D721Med (cell line): ENCODE data around the gene PCDHA6.
"Not testable (repeated sequence)": the region's sequence is repeated elsewhere in the genome, so short reads cannot be mapped to it uniquely, and the experiment has no call there.

Experiments
- DNase-seq: peaks from one replicate; pipeline ENCODE4 v3.0.0; 2011; ENCODE audit warnings: low spot score; ENCODE audit not compliant: insufficient read length
- FAIRE-seq: peaks from 2 replicates; lab custom pipeline; 2011; peaks lifted over from hg19 to GRCh38; lab: Jason Lieb, UNC
- TF ChIP-seq, protein P1 (sequence below): IDR thresholded peaks from 2 replicates; pipeline ENCODE4 v1.5.1; 2012; ENCODE audit warnings: mild to moderate bottlenecking, control low read depth; ENCODE audit not compliant: insufficient read depth; ENCODE audit errors: missing control alignments

The PCDHA6 gene, protein sequence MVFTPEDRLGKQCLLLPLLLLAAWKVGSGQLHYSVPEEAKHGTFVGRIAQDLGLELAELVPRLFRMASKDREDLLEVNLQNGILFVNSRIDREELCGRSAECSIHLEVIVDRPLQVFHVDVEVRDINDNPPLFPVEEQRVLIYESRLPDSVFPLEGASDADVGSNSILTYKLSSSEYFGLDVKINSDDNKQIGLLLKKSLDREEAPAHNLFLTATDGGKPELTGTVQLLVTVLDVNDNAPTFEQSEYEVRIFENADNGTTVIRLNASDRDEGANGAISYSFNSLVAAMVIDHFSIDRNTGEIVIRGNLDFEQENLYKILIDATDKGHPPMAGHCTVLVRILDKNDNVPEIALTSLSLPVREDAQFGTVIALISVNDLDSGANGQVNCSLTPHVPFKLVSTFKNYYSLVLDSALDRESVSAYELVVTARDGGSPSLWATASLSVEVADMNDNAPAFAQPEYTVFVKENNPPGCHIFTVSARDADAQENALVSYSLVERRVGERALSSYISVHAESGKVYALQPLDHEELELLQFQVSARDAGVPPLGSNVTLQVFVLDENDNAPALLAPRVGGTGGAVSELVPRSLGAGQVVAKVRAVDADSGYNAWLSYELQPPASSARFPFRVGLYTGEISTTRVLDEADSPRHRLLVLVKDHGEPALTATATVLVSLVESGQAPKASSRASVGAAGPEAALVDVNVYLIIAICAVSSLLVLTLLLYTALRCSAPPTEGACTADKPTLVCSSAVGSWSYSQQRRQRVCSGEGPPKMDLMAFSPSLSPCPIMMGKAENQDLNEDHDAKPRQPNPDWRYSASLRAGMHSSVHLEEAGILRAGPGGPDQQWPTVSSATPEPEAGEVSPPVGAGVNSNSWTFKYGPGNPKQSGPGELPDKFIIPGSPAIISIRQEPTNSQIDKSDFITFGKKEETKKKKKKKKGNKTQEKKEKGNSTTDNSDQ

DNA sequence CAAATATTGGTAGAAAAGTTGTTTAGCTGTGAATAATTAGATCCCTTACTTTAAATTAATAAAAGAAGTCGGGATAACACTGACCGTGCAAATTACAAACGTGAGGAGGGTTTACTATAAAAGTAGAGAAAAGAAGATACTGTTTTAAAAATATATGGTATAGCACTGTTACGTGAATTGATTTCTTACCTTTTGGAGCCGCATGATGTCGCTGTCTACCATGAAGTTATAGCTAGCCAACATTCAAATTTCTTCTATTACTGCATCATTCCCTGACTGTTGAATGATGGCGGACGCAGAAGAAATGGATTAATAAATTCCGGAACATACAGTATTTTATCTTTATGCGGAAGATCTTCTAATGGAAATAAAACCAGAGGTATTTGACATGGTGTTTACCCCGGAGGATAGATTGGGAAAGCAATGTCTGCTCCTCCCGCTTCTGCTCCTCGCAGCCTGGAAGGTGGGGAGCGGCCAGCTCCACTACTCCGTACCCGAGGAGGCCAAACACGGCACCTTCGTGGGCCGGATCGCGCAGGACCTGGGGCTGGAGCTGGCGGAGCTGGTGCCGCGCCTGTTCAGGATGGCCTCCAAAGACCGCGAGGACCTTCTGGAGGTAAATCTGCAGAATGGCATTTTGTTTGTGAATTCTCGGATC is at the start of gene PCDHA6:
PCDHA6 (plus strand) TSS at position 257 of the 658 bp plus-strand sequence; CDS start at position 389, 132 bp downstream.
- no peak for DNase-seq
- TF ChIP-seq, protein P1, sequence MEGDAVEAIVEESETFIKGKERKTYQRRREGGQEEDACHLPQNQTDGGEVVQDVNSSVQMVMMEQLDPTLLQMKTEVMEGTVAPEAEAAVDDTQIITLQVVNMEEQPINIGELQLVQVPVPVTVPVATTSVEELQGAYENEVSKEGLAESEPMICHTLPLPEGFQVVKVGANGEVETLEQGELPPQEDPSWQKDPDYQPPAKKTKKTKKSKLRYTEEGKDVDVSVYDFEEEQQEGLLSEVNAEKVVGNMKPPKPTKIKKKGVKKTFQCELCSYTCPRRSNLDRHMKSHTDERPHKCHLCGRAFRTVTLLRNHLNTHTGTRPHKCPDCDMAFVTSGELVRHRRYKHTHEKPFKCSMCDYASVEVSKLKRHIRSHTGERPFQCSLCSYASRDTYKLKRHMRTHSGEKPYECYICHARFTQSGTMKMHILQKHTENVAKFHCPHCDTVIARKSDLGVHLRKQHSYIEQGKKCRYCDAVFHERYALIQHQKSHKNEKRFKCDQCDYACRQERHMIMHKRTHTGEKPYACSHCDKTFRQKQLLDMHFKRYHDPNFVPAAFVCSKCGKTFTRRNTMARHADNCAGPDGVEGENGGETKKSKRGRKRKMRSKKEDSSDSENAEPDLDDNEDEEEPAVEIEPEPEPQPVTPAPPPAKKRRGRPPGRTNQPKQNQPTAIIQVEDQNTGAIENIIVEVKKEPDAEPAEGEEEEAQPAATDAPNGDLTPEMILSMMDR: peak; percentile 49
- peak; percentile 77 for FAIRE-seq

DNA sequence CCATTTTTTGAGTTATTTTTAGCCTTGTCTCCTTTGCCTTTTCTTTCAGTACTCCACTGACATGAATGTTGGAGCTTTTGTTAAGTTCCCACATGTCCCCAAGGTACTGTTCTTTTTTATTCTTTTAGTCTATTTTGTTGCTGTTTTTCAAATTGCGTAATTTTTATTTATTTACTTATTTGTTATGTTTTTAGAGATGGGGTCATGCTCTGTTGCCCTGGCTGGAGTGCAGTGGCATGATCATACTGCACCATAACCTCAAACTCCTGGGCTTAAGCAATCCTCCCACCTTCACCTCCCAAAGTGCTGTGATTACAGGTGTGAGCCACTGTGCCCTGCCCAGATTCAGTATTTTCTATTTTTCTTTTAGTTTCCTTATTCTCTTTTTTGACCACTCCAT is 47.2 kb upstream of the PCDHA6 start:
- TF ChIP-seq, protein P1: no peak
- no peak for DNase-seq
- FAIRE-seq: no peak

DNA sequence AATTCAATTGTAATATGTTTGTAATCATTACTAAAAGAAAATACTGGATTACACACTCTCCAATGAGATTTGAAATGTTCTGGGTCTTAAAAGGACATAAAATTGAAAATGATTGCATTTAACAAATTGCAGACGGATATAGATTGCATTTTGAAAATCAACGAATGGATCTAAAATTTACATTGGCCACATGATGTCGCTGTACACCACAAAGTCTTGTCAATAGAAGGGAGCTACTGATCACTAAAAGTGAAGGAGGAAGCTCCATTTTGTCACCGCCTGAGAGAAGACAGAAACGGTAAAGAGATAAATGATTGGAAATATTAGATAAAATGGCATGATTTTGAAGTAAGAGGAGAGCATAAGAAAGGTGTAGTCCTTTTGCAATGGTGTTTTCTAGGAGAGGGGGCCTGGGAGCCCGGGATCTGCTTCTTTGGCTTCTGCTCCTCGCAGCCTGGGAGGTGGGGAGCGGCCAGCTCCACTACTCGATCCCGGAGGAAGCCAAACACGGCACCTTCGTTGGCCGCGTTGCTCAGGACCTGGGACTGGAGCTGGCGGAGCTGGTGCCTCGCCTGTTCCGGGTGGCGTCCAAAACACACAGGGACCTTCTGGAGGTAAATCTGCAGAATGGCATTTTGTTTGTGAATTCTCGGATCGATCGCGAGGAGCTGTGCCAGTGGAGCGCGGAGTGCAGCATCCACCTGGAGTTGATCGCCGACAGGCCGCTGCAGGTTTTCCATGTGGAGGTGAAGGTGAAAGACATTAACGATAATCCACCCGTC is 41.7 kb upstream of the PCDHA6 start, which contains the start of gene PCDHA1:
PCDHA1 (plus strand) TSS at position 236 of the 782 bp plus-strand sequence.
- no peak for FAIRE-seq
- DNase-seq: no peak
- TF ChIP-seq, protein P1: peak; percentile 8

DNA sequence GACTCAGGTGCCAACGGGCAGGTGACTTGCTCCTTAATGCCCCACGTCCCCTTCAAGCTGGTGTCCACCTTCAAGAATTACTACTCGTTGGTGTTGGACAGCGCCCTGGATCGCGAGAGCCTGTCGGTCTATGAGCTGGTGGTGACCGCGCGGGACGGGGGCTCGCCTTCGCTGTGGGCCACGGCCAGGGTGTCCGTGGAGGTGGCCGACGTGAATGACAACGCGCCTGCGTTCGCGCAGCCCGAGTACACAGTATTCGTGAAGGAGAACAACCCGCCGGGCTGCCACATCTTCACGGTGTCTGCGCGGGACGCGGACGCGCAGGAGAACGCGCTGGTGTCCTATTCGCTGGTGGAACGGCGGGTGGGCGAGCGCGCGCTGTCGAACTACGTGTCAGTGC is 40.3 kb upstream of the PCDHA6 start:
- not testable (repeated sequence) for DNase-seq, FAIRE-seq

DNA sequence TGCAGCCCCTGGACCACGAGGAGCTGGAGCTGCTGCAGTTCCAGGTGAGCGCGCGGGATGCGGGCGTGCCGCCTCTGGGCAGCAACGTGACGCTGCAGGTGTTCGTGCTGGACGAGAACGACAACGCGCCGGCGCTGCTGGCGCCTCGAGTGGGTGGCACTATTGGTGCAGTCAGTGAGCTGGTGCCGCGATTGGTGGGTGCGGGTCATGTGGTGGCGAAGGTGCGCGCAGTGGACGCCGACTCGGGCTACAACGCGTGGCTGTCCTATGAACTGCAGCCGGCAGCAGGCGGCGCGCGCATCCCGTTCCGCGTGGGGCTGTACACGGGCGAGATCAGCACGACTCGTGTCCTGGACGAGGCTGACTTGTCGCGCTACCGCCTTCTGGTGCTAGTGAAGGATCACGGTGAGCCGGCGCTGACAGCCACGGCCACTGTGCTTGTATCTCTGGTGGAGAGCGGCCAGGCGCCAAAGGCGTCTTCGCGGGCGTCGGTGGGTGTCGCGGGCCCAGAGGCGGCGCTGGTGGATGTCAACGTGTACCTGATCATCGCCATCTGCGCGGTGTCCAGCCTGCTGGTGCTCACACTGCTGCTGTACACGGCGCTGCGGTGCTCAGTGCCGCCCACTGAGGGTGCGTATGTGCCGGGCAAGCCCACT is 39.8 kb upstream of the PCDHA6 start:
- DNase-seq, FAIRE-seq: not testable (repeated sequence)

DNA sequence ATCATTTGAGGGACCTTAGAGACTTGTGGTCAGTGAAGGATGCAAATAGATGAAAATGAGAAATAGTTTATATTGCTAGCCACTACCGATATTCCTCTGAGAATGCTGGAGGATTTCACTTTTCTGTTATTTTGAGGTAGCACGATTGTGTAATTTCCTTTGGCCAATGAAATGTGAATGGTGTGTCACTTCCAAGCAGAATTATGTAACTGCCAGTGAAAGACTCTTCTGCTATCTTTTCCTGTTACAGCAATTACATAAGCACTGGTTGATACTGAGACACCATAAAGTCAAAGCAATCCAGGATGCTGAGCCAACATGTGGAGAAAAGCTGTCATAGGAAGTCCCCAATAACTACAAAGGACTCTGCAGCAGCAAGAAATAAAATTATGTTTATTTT is 36.7 kb upstream of the PCDHA6 start:
- no peak for DNase-seq
- no peak for FAIRE-seq
- TF ChIP-seq, protein P1: no peak

DNA sequence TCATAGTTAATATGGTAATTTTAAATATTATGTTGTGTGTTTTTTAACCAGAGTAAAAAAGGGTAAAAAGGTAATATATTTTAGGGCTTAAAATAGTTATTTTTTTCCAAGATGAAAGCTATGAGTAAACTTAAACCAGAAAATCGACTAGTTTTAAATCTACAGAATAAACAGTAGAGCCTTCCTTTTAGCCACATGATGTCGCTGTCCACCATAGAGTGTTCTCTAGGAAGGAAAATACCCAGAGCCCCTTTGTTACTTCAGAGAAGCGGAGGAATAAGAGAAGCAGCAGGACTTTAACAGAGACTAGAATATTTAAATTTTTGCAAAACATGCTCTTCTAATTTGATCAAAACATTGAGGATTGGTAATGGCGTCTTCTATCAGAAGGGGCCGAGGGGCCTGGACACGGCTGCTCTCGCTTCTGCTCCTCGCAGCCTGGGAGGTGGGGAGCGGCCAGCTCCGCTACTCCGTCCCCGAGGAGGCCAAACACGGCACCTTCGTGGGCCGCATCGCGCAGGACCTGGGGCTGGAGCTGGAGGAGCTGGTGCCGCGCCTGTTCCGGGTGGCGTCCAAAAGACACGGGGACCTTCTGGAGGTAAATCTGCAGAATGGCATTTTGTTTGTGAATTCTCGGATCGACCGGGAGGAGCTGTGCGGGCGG is 33.0 kb upstream of the PCDHA6 start, which contains the start of gene PCDHA2:
PCDHA2 (plus strand) TSS at position 258 of the 664 bp plus-strand sequence.
- FAIRE-seq: no peak
- DNase-seq: no peak
- TF ChIP-seq, protein P1: no peak
